ENCODE data around the gene TEX11. TPM values are rescaled to one million over a fixed set of nuclear protein-coding genes. Genes with fewer than 3 reads are reported as not detected.
"Not testable (repeated sequence)": the region's sequence is repeated elsewhere in the genome, so short reads cannot be mapped to it uniquely, and the experiment has no call there.

TEX11 gene
- total RNA-seq, 4 donors from 2014 or later = not detected

DNA sequence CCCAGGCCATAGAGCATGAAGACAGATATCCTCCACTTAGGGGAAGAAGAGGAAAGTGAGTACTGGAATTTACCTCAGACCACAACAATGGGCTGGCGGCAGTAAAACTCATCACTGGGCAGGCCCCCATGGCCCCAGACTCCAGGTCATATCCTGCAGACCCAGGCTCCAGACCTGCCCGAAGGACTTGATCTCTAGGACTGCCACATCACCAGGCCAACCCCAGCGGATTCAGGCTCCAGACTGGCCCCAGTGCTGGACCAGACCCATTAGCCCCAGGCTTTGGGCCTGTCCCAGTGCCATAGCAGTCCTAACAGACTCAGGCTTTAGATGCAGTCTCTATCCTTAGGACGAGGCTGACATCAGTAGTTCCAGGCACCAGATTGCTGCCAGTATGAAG, 273.3 kb downstream of the TEX11 start:
- Histone ChIP-seq H3K27me3 (no peaks in the 10 kb centered on the region), H3K36me3 (no peaks in the 10 kb centered on the region), H3K27ac (no peak overlapping the region), H3K4me3 (no peak overlapping the region), H3K9me3 (no peaks in the 10 kb centered on the region), H3K4me1 (no peaks in the 10 kb centered on the region)
- DNase-seq = no peak
- TF ChIP-seq CTCF (IDR thresholded peaks at IDR 0.05) = no peak
- TF ChIP-seq POLR2A (IDR thresholded peaks at IDR 0.05) = no peak

GRCh38 chrX:70621743-70622142, 286.8 kb downstream of the TEX11 start:
- Histone ChIP-seq H3K4me1 (no peaks in the 10 kb centered on the region), H3K27me3 (no peaks in the 10 kb centered on the region), H3K27ac (no peak overlapping the region), H3K4me3 (no peak overlapping the region), H3K9me3 (no peaks in the 10 kb centered on the region), H3K36me3 (no peaks in the 10 kb centered on the region)
- TF ChIP-seq POLR2A (IDR thresholded peaks at IDR 0.05) (no peak), CTCF (IDR thresholded peaks at IDR 0.05) (no peak)
- no peak for DNase-seq

DNA sequence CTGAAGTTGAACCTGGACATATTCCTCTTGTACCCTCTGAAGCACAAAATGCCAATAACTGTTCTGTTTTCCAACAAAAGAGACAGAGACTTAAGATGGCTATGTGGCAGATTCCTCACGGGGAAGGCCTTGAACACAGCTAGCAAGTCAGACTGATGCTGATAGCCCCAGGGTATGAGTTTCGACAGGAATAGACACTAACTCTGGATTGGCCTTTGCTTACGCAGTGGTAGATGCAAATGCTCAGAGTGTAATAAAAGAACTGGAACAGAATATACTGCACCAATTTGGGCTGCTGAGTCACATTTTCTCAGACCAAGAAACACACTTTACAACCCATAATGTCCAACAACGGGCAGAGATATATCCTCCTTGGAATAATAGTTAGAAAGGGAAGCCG, 290.0 kb downstream of the TEX11 start:
- no peak for TF ChIP-seq CTCF (IDR thresholded peaks at IDR 0.05)
- TF ChIP-seq POLR2A (IDR thresholded peaks at IDR 0.05) = no peak
- Histone ChIP-seq H3K4me1 (no peaks in the 10 kb centered on the region), H3K9me3 (no peaks in the 10 kb centered on the region), H3K4me3 (no peak overlapping the region), H3K36me3 (no peaks in the 10 kb centered on the region), H3K27me3 (no peaks in the 10 kb centered on the region), H3K27ac (no peak overlapping the region)
- DNase-seq = no peak

DNA sequence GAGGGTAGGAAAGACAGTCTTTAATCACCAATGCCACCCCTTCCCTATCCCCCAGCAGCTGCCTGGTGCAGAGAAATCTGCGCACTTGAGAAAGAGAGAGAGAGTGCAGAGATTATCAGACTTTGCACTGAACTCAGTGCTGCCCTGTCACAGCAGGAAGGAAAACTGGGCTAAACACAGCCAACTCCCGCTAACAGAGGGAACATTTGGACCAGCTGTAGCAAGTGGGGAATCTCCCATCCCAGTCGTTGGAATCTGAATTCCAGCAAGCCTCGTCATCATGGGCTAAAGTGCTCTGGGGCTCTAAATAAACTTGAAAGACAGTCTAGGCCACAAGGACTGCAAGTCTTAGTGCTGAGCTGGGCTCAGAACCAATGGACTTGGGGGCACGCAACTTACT, 295.2 kb downstream of the TEX11 start:
- TF ChIP-seq CTCF (IDR thresholded peaks at IDR 0.05) (no peak), POLR2A (IDR thresholded peaks at IDR 0.05) (no peak)
- Histone ChIP-seq H3K27me3 (no peaks in the 10 kb centered on the region), H3K27ac (no peak overlapping the region), H3K9me3 (no peaks in the 10 kb centered on the region), H3K36me3 (no peaks in the 10 kb centered on the region), H3K4me1 (no peaks in the 10 kb centered on the region), H3K4me3 (no peak overlapping the region)
- no peak for DNase-seq

- DNase-seq = no peak
- no peaks in the 10 kb centered on the region for H3K36me3 ChIP-seq
- H3K4me1 ChIP-seq = no peaks in the 10 kb centered on the region
- H3K27me3 ChIP-seq = no peaks in the 10 kb centered on the region
- H3K27ac ChIP-seq = no peak overlapping the region
- H3K4me3 ChIP-seq = no peak overlapping the region
- TF ChIP-seq POLR2A (IDR thresholded peaks at IDR 0.05) (no peak), CTCF (IDR thresholded peaks at IDR 0.05) (no peak)
- no peaks in the 10 kb centered on the region for H3K9me3 ChIP-seq
Measured at GRCh38 chrX:70605352-70605751, 303.2 kb downstream of the TEX11 start.

DNA sequence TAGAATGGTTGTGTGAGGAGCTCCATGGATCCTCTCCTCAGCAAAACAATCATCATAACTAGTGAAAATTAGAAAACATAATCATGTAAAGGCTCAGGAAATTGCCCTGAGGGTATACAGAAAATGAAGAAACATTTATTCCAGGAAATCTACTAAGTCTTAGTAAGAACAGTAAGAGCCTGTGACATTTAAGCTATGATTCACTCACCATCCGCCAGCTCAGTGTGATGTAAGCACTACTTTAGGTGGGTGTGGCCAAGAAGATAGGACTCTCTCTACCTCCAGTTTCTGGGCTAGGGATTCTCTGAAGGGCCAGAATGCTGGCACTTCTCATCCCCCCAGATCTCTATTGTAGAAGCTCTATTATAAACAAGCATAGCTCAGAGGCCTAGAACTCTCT, 316.4 kb downstream of the TEX11 start:
- no peak overlapping the region for H3K4me3 ChIP-seq
- H3K27me3 ChIP-seq = no peaks in the 10 kb centered on the region
- H3K4me1 ChIP-seq = no peaks in the 10 kb centered on the region
- no peaks in the 10 kb centered on the region for H3K9me3 ChIP-seq
- H3K27ac ChIP-seq = no peak overlapping the region
- H3K36me3 ChIP-seq = no peaks in the 10 kb centered on the region
- DNase-seq = no peak
- no peak for TF ChIP-seq POLR2A (IDR thresholded peaks at IDR 0.05)
- no peak for TF ChIP-seq CTCF (IDR thresholded peaks at IDR 0.05)

DNA sequence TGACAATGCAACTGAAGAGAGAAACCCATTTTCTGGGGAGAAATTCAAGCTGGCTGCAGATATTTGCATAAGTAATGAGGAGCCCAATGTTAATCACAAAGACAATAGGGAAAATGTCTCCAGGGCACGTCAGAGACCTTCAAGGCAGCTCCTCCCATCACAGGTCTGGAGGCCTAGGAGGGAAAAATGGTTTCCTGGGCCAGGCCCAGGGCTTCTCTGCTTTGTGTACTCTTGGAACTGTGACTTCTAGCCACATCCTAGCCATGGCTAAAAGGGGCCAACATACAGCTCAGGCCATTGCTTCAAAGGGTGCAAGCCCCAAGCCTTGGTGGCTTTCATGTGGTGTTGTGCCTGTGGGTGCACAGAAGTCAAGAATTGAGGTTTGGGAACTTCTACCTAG, 321.4 kb downstream of the TEX11 start:
- not testable (repeated sequence) for H3K9me3 ChIP-seq, H3K36me3 ChIP-seq, DNase-seq, H3K27me3 ChIP-seq, H3K4me3 ChIP-seq, H3K27ac ChIP-seq, H3K4me1 ChIP-seq

All from Peyer's patch (tissue), 4 donors.